Mesendoderm (in vitro differentiated cells): ENCODE measurements around the gene MESP1. TPM values are rescaled to one million over a fixed set of nuclear protein-coding genes. Genes with fewer than 3 reads are reported as not detected.

Experiments used
- small RNA-seq: library from polyadenylated mRNA; stranded (forward); fragments of <200 nt; extraction: miRNeasy Mini kit (QIAGEN cat#:217004); gene quantifications from one replicate; pipeline ENCODE3, GENCODE V24; 2013; ENCODE audit not compliant: insufficient read depth

The MESP1 gene

Small RNAs within 50 kb of the gene (small RNA-seq; reads per million reads assigned to genes)
- gene RNU6-132P = not detected
